GM10266 (cell line): Measurements from ENCODE around the gene ADARB2.
"Not testable (repeated sequence)": the region's sequence is repeated elsewhere in the genome, so short reads cannot be mapped to it uniquely, and the experiment has no call there.

Source experiments
- DNase-seq: peaks from one replicate; pipeline ENCODE4 v3.0.0; 2012; ENCODE audit errors: extremely low spot score
- CTCF ChIP-seq: IDR thresholded peaks from 2 replicates; pipeline ENCODE4 v1.5.1; 2012; ENCODE audit warnings: mild to moderate bottlenecking, low read depth; ENCODE audit not compliant: control insufficient read depth, insufficient read depth; ENCODE audit errors: missing control alignments

Gene ADARB2

DNA sequence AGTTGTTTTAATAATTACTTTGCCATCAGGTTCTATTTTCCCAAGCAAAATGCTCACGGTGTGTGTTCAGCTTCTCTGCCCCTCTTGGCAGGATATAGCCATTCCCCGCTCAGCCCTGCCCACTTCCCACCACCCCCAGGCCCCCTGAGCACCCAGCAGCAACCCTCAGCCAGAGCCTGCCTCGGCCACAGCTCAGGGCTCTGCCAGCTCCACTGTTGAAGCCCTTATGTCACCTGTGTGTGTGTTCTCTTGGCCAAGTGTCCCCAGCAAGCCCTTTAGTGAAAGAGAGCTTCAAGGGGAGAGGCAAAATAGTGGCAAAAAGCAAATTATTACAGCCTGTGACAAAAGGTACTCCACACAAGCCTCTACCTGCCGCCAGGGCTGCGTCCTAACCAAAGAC, 275.3 kb downstream of the ADARB2 start:
- TF ChIP-seq CTCF, result no peak
- no peak for DNase-seq

DNA sequence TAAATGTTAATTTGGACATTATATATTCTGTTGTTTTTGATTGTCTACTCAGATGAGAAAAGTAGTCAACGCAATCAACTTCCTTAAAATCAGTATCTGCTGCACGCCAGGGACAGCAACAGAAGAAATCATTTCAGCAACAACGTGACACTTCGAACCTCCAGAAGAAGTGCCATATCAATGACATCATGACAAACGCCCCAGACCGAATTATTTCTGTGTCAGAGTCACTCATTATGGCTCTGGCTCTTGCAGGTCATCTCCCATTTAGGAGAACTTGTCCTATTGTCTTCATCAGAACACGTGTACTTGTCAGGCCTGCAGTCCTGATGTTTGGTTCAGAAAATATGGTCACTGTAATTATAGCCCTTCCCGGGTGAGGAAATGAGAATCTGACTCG, 276.3 kb downstream of the ADARB2 start:
- DNase-seq, result no peak
- TF ChIP-seq CTCF, result no peak

- DNase-seq, result not testable (repeated sequence)
Observed at GRCh38 chr10:1459664-1460063, 277.7 kb downstream of the ADARB2 start.

DNA sequence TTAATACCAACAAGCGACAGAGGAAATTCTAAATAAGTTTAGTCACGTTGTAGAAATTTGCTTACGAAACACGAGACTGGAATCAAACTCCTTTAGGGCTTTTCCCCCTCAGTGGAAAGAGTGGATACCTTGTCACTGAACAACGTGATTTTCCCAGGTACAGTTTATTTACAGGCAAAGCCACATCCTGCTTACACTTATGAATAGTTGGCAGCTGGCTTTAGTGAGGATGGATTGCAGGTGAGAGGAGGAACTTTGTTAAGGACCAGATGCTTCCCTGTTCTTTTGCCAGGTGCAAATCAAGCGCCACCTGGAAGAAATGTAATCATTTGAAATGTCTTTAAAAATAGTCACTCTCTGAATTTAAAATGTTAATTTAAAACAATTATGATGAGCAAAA, 282.4 kb downstream of the ADARB2 start:
- TF ChIP-seq CTCF, result no peak
- no peak for DNase-seq

- TF ChIP-seq CTCF, result no peak
- no peak for DNase-seq
Observed at GRCh38 chr10:1454428-1454827, 282.9 kb downstream of the ADARB2 start.

GRCh38 chr10:1452777-1453176, 284.5 kb downstream of the ADARB2 start:
- DNase-seq, result no peak
- TF ChIP-seq CTCF, result no peak

GRCh38 chr10:1451941-1452340, 285.4 kb downstream of the ADARB2 start:
- no peak for DNase-seq
- TF ChIP-seq CTCF, result no peak

DNA sequence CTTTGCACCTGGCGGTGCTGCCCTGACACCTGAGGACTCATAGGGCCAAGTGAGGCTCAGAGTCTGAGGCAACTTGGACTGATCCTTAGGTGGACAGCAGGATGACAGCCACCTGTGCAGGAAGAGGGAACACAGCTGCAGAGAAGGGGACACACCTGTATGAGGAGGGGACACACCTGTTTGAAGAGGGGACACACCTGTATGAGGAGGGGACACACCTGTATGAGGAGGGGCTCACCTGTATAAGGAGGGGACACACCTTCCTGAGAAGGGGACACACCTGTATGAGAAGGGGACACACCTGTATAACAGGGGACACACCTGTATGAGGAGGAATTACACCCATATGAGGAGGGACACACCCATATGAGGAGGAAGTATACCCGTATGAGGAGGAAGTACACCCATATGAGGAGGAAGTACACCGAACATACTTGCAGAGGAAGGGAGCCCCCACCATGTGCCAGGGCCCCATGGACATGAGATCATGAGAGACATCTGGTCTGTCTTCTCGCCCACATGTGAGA, 285.9 kb downstream of the ADARB2 start:
- TF ChIP-seq CTCF, result no peak
- DNase-seq, result no peak
